ENCODE data around the gene PACSIN1.
"Not testable (repeated sequence)": the region's sequence is repeated elsewhere in the genome, so short reads cannot be mapped to it uniquely, and the experiment has no call there.

The PACSIN1 gene

GRCh38 chr6:34484391-34484790 is 18.5 kb downstream of the PACSIN1 start:
- DNase-seq (ENCODE audit: low read depth in 2 of 2) = no peak
- TF ChIP-seq CTCF (IDR thresholded peaks at IDR 0.05; ENCODE audit: low read depth, low read length) = no peak
- H3K4me3 ChIP-seq (replicated peaks in 1 of 2; ENCODE audit: low read depth in 2 of 2, low read length in 2 of 2) = no peak overlapping the region

GRCh38 chr6:34484899-34485298 is 19.0 kb downstream of the PACSIN1 start:
- H3K4me3 ChIP-seq (replicated peaks in 1 of 2; ENCODE audit: low read depth in 2 of 2, low read length in 2 of 2) = no peak overlapping the region
- no peak for DNase-seq (ENCODE audit: low read depth in 2 of 2)
- no peak for TF ChIP-seq CTCF (IDR thresholded peaks at IDR 0.05; ENCODE audit: low read depth, low read length)

- no peak for TF ChIP-seq CTCF (IDR thresholded peaks at IDR 0.05; ENCODE audit: low read depth, low read length)
- no peak for DNase-seq (ENCODE audit: low read depth in 2 of 2)
- no peak overlapping the region for H3K4me3 ChIP-seq (replicated peaks in 1 of 2; ENCODE audit: low read depth in 2 of 2, low read length in 2 of 2)
Observed at GRCh38 chr6:34485321-34486060, 19.6 kb downstream of the PACSIN1 start.

GRCh38 chr6:34486106-34486740 is 20.3 kb downstream of the PACSIN1 start:
- TF ChIP-seq CTCF (IDR thresholded peaks at IDR 0.05; ENCODE audit: low read depth, low read length) = no peak
- H3K4me3 ChIP-seq (replicated peaks in 1 of 2; ENCODE audit: low read depth in 2 of 2, low read length in 2 of 2) = no peak overlapping the region
- no peak for DNase-seq (ENCODE audit: low read depth in 2 of 2)

GRCh38 chr6:34486886-34487285 is 21.0 kb downstream of the PACSIN1 start:
- not testable (repeated sequence) for H3K4me3 ChIP-seq (replicated peaks in 1 of 2; ENCODE audit: low read depth in 2 of 2, low read length in 2 of 2); DNase-seq (ENCODE audit: low read depth in 2 of 2)

- H3K4me3 ChIP-seq (replicated peaks in 1 of 2; ENCODE audit: low read depth in 2 of 2, low read length in 2 of 2) = no peak overlapping the region
- DNase-seq (ENCODE audit: low read depth in 2 of 2) = no peak
- TF ChIP-seq CTCF (IDR thresholded peaks at IDR 0.05; ENCODE audit: low read depth, low read length) = no peak
Observed at GRCh38 chr6:34487536-34487935, 21.7 kb downstream of the PACSIN1 start.

- DNase-seq (ENCODE audit: low read depth in 2 of 2) = no peak
- TF ChIP-seq CTCF (IDR thresholded peaks at IDR 0.05; ENCODE audit: low read depth, low read length) = no peak
- H3K4me3 ChIP-seq (replicated peaks in 1 of 2; ENCODE audit: low read depth in 2 of 2, low read length in 2 of 2) = no peak overlapping the region
Observed at GRCh38 chr6:34489207-34489805, 23.4 kb downstream of the PACSIN1 start.
